PC-9 (cell line): ENCODE results near the gene MAT2A. TPM values are rescaled to one million over a fixed set of nuclear protein-coding genes. Genes with fewer than 3 reads are reported as not detected.

Experiments used
- BruUV-seq: library from RNA; stranded (reverse); fragments of 400-500 nt; replicated peaks from 2 replicates; lab custom pipeline; 2021; lab: Mats Ljungman, UMichigan
- CTCF ChIA-PET: fragments of 300-600 bp; sonication (Branson Sonifier 250); formaldehyde crosslinking; loops from one replicate; lab custom pipeline; 2022; ENCODE audit warnings: antibody characterized with exemption; lab: Charles Lee
- POLR2A ChIA-PET: fragments of 300-600 bp; sonication (Branson Sonifier 250); formaldehyde crosslinking; loops from one replicate; lab custom pipeline; 2022; ENCODE audit warnings: antibody characterized with exemption; ENCODE audit not compliant: unreplicated experiment; lab: Charles Lee
- DNase-seq, 2 experiments: peaks; one replicate each; pipeline versions ENCODE4 v3.0.0 to v3.0.0-alpha.2; 2015 to 2022; ENCODE audit warnings: mixed read lengths in 1 of 2
- H2AFZ ChIP-seq: fragments of 200-600 bp; sonication (generic); 2 replicates; pipeline ENCODE4 v1.8.1; 2017; ENCODE audit warnings: antibody characterized with exemption
- H3F3A ChIP-seq: fragments of 200-600 bp; sonication (generic); 2 replicates; pipeline ENCODE4 v1.8.1; 2017; ENCODE audit warnings: antibody characterized with exemption, mild to moderate bottlenecking, low read depth; ENCODE audit not compliant: insufficient read depth
- H3K27ac ChIP-seq: fragments of 200-600 bp; sonication (generic); 2 replicates; pipeline ENCODE4 v1.6.1; 2016; ENCODE audit warnings: mixed run types
- H3K27me3 ChIP-seq: fragments of 200-600 bp; sonication (generic); 2 replicates; pipeline ENCODE4 v1.6.1; 2016; ENCODE audit warnings: low read depth, mixed run types; ENCODE audit not compliant: insufficient read depth
- H3K36me3 ChIP-seq: fragments of 200-600 bp; sonication (generic); 2 replicates; pipeline ENCODE4 v1.6.1; 2016; ENCODE audit warnings: low read depth, mixed run types
- H3K4me1 ChIP-seq: fragments of 200-600 bp; sonication (generic); replicated peaks from 2 replicates; pipeline ENCODE4 v1.6.1; 2016; ENCODE audit warnings: mixed run types; ENCODE audit not compliant: insufficient read depth
- H3K4me2 ChIP-seq: fragments of 200-600 bp; sonication (generic); 2 replicates; pipeline ENCODE4 v1.6.1; 2017; ENCODE audit warnings: mixed run types
- H3K4me3 ChIP-seq: fragments of 200-600 bp; sonication (generic); 2 replicates; pipeline ENCODE4 v1.6.1; 2016; ENCODE audit warnings: mixed run types
- H3K79me2 ChIP-seq: fragments of 200-600 bp; sonication (generic); 2 replicates; pipeline ENCODE4 v1.6.1; 2017; ENCODE audit warnings: low read depth, mixed run types
- H3K9me2 ChIP-seq: fragments of 200-600 bp; sonication (generic); 2 replicates; pipeline ENCODE4 v1.8.1; 2017; ENCODE audit warnings: mild to moderate bottlenecking; ENCODE audit not compliant: insufficient read depth
- H3K9me3 ChIP-seq: fragments of 200-600 bp; sonication (generic); 2 replicates; pipeline ENCODE4 v1.8.1; 2016; ENCODE audit warnings: low read depth; ENCODE audit not compliant: insufficient read depth
- H4K20me1 ChIP-seq: fragments of 200-600 bp; sonication (generic); 2 replicates; pipeline ENCODE4 v1.8.1; 2017; ENCODE audit not compliant: insufficient read depth
- EZH2 ChIP-seq: fragments of 200-600 bp; sonication (generic); IDR thresholded peaks from 2 replicates; pipeline ENCODE4 v1.8.0; 2017; ENCODE audit warnings: antibody characterized with exemption, low read depth
- intact Hi-C: fragments of 100-400 bp; cut with micrococcal nuclease; formaldehyde crosslinking; loops from one replicate; pipeline ENCODE4 v1.10.0; 2022; ENCODE audit not compliant: unreplicated experiment
- total RNA-seq: library from RNA; stranded (reverse); gene quantifications from 2 replicates; pipeline ENCODE4 v1.2.3, GENCODE V29; 2021
- TF ChIP-seq, protein P1 (sequence below): fragments of 200-600 bp; sonication (generic); conservative IDR thresholded peaks from 2 replicates; pipeline ENCODE4 v1.6.1; 2017; ENCODE audit warnings: mixed run types, antibody characterized with exemption, mild to moderate bottlenecking, moderate library complexity

MAT2A gene
- total RNA-seq, 1 experiment from 2014 or later = 206 TPM

DNA sequence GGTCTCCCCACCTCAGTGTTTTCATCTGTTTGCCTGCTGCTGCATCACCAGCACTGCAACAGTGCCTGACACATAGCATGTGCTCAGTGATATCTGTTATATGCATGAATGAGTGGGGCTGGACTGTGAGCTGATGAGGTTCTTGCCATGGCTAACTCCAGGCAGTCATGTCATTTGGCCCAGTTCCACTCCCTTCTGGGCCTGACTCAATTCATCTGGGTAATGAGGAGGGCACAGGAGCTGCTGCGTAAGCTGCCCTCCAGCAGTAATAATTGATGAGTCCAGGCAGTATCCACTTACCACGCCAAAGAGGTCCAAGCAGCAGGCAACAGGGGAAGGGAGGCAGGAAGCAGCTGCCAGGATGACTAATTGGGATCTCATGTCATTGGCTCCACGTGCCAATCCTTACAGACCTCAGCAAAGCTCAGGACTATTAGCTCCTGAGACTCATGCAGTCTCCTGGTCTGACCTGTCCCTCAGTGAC, 34.1 kb upstream of the MAT2A start:
- ChIA-PET POLR2A (interaction anchor here (0.5 to 1.1 kb wide), 6 partner anchors 12 to 91 kb away, joined by 3 to 19 read pairs (median 6); partner anchors contain the start of genes MAT2A, RNF181 and VAMP8), CTCF (interaction anchor here (0.6 kb wide), 1 partner anchor 27 kb away, joined by 4 read pairs; no protein-coding TSS in a partner anchor)
- Histone ChIP-seq H3K27me3 (no peaks in the 10 kb centered on the region), H4K20me1 (no peaks in the 10 kb centered on the region), H3K4me2 (peak overlapping the region; percentile 45), H3K36me3 (no peaks in the 10 kb centered on the region), H3K4me3 (no peak overlapping the region), H3K4me1 (peaks cover 47% of the 10 kb centered on the region), H3K9me2 (no peaks in the 10 kb centered on the region), H3K9me3 (no peaks in the 10 kb centered on the region), H3F3A (peaks cover 31% of the 10 kb centered on the region), H3K27ac (peak overlapping the region; percentile 63), H2AFZ (no peak overlapping the region), H3K79me2 (no peaks in the 10 kb centered on the region)
- DNase-seq = peak; percentile 67 to 98
- intact Hi-C loops = loop anchor here (2.0 kb wide), 1 partner anchor 34 kb away; the partner anchor contains the start of gene MAT2A
- BruUV-seq = no TSS peak
- no peak for TF ChIP-seq EZH2
- TF ChIP-seq, protein P1, sequence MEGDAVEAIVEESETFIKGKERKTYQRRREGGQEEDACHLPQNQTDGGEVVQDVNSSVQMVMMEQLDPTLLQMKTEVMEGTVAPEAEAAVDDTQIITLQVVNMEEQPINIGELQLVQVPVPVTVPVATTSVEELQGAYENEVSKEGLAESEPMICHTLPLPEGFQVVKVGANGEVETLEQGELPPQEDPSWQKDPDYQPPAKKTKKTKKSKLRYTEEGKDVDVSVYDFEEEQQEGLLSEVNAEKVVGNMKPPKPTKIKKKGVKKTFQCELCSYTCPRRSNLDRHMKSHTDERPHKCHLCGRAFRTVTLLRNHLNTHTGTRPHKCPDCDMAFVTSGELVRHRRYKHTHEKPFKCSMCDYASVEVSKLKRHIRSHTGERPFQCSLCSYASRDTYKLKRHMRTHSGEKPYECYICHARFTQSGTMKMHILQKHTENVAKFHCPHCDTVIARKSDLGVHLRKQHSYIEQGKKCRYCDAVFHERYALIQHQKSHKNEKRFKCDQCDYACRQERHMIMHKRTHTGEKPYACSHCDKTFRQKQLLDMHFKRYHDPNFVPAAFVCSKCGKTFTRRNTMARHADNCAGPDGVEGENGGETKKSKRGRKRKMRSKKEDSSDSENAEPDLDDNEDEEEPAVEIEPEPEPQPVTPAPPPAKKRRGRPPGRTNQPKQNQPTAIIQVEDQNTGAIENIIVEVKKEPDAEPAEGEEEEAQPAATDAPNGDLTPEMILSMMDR = no peak

DNA sequence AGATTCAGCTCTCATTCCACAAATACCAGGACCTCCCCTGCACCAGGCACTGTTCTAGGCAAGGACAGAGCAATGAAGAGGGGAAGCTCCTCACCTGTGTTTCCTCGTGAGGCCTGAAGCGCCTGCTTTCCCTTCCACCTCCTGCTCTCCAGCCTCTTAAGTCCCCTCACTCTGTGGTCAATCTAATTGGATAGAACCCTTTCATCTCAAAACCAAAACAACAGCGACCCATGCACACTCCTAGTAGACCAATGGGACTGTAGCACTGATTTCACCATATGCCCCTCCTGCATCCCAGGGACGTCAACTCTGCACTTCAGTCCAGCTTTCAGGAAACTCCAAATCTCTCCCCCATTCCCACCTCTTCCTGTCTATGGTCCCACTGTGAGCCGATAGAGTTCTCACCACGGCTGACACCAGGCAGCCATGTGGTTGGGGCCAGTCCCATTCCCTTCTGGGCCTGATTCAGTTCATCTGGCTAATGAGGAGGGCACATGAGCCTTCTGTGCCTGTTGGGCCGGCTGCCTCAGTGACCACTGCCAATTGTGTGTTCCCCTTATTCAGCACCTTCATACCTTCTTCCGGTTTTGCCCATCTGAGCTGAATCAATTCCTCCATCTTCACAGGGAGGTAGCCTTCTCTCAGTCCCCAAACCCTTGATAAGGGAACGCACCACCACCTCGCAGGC, 33.3 kb upstream of the MAT2A start:
- TF ChIP-seq, protein P1 = no peak
- no peak for TF ChIP-seq EZH2
- intact Hi-C loops = loop anchor here (2.0 kb wide), 1 partner anchor 33 kb away; the partner anchor contains the start of gene MAT2A
- Histone ChIP-seq H3K36me3 (no peaks in the 10 kb centered on the region), H3K9me3 (no peaks in the 10 kb centered on the region), H3K79me2 (no peaks in the 10 kb centered on the region), H3K9me2 (no peaks in the 10 kb centered on the region), H3F3A (peaks cover 32% of the 10 kb centered on the region), H3K27me3 (no peaks in the 10 kb centered on the region), H3K27ac (peak overlapping the region; percentile 63), H3K4me2 (peak overlapping the region; percentile 45), H3K4me1 (peaks cover 45% of the 10 kb centered on the region), H3K4me3 (no peak overlapping the region), H2AFZ (no peak overlapping the region), H4K20me1 (no peaks in the 10 kb centered on the region)
- BruUV-seq = no TSS peak
- POLR2A ChIA-PET = interaction anchor here (0.6 to 1.1 kb wide), 4 partner anchors 11 to 117 kb away, joined by 3 to 6 read pairs (median 3); partner anchors contain the start of genes RNF181 and VAMP8
- CTCF ChIA-PET = interaction anchor here (0.5 kb wide), 1 partner anchor 24 kb away, joined by 4 read pairs; no protein-coding TSS in a partner anchor
- DNase-seq = no peak

DNA sequence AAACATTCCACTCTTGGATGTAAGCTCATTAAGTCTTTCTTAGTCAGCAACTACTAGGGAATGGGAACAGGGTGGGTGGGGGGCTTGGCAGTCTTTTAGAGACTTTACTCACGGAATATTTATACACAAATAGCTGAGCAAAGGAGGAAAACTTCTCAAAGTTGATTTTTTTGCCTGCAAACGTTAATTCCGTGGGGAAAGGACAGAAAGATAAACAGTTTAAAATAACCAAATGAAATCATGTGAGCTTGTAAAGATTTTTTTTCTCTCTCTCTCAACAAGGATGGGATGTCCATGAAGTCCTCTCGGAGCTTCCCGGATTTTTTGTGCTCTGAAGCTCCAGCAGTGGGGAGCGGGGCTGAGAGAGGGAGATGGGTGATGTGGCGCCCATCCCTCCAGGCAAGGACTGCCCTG, 32.2 kb upstream of the MAT2A start:
- TF ChIP-seq EZH2 = no peak
- TF ChIP-seq, protein P1 = no peak
- CTCF ChIA-PET = interaction anchor here (0.6 kb wide), 1 partner anchor 29 kb away, joined by 10 read pairs; no protein-coding TSS in a partner anchor
- H3K27me3 ChIP-seq = no peaks in the 10 kb centered on the region
- no peak for DNase-seq
- H4K20me1 ChIP-seq = no peaks in the 10 kb centered on the region
- no TSS peak for BruUV-seq
- H3K27ac ChIP-seq = no peak overlapping the region
- no peak overlapping the region for H3K4me3 ChIP-seq
- no peaks in the 10 kb centered on the region for H3K36me3 ChIP-seq
- peaks cover 55% of the 10 kb centered on the region for H3K4me1 ChIP-seq
- no peak overlapping the region for H2AFZ ChIP-seq
- no peaks in the 10 kb centered on the region for H3K9me3 ChIP-seq
- no peak overlapping the region for H3K4me2 ChIP-seq
- POLR2A ChIA-PET = interaction anchor here (0.6 kb wide), 1 partner anchor 12 kb away, joined by 4 read pairs; no protein-coding TSS in a partner anchor
- no peaks in the 10 kb centered on the region for H3K9me2 ChIP-seq
- H3F3A ChIP-seq = peaks cover 38% of the 10 kb centered on the region
- no peaks in the 10 kb centered on the region for H3K79me2 ChIP-seq
- intact Hi-C loops = no loop called here
